Ramos (cell line): ENCODE data around the gene ABCC8.

Experiments used
- in situ Hi-C: fragments of 300-500 bp; cut with MboI; formaldehyde crosslinking; loops from one replicate; pipeline ENCODE4 v1.14.3; 2022; ENCODE audit warnings: low sequenced_read_pairs; ENCODE audit not compliant: unreplicated experiment

The ABCC8 gene

DNA sequence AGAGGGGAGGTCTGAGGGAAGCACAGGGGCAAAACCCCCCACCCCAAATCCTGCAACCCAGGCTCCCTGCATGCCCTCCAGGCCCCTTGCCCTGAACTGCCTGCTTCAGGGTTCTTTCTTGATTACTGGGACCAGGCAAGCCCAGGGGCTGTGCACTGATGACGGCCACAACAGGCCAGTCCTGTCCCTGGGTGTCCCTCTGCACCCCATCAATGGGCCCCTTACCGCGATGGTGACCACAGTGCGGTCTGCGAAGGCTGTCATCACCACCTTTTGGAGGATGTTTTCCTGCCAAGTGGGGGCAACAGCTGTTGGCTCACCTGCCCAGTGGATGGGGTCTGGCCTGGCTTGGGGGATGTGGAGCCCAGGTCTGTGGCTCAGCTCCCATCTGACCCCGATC is 83.2 kb downstream of the ABCC8 start:
- in situ Hi-C loops, result loop anchor here (5.0 kb wide), 1 partner anchor 109 kb away; no protein-coding TSS in a partner anchor

DNA sequence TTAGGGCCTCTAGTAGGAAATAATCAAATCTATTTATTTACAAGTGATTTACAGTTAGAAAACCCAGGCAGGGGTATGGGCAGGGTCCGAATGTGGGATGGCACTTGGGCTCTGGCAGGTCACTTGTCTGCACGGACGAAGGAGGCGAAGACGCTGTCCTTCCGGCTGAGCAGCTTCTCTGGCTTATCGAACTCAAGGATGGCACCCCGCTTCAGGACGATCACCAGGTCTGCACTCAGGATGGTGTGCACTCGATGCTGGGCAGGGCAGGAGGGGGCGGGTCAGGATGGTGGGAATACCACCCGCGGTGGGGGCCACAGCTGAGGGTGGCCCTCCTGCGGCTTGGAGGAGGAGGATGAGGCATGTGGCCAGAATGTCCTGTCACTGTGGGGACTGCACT is 83.8 kb downstream of the ABCC8 start:
- in situ Hi-C loops, result loop anchor here (5.0 kb wide), 1 partner anchor 109 kb away; no protein-coding TSS in a partner anchor

DNA sequence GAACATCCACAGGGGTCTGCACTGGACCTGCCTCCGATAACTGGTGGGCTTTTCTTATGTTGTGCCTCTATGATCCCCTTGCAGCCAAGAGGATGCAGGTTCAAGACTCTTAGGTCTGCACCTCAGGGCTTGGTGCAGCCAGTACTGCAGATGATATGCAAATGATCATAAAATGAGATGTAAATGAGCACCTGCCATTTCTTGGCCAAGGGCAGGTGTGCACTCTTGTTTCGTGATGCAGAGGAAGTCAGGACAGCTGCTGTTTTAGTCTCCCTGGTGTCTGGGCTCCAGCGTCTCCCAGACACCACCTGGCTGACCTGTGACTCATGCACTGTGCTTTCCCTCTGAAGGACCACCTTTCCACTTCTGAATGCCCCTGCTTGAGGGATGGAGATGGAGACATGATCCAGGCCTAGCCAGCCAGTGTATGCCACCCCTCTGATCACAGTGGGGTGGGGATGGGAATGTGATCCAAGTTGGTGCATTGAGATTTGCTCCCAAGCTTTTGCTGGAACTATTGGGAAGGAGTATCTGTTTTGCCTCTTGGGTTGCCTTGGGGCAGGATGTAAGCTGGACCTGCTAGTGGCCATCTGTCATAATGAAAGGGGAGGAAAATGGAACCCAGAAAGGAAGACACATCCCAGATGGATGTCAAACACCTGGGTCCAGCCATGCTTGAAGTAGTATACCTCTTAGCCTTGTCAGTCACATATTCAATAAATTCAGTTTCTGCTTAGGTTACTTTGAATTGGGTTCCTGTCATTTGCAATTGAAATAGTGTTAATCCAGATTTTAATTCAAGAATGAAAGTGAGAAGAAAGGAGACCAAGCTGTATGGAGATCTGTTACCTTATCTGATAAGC is 84.9 kb downstream of the ABCC8 start:
- in situ Hi-C loops, result loop anchor here (5.0 kb wide), 1 partner anchor 111 kb away; no protein-coding TSS in a partner anchor

- in situ Hi-C loops, result loop anchor here (5.0 kb wide), 1 partner anchor 112 kb away; no protein-coding TSS in a partner anchor
Measured at GRCh38 chr11:17389957-17390649, 86.5 kb downstream of the ABCC8 start.

GRCh38 chr11:17389211-17389956 is 87.3 kb downstream of the ABCC8 start:
- in situ Hi-C loops, result no loop called here

DNA sequence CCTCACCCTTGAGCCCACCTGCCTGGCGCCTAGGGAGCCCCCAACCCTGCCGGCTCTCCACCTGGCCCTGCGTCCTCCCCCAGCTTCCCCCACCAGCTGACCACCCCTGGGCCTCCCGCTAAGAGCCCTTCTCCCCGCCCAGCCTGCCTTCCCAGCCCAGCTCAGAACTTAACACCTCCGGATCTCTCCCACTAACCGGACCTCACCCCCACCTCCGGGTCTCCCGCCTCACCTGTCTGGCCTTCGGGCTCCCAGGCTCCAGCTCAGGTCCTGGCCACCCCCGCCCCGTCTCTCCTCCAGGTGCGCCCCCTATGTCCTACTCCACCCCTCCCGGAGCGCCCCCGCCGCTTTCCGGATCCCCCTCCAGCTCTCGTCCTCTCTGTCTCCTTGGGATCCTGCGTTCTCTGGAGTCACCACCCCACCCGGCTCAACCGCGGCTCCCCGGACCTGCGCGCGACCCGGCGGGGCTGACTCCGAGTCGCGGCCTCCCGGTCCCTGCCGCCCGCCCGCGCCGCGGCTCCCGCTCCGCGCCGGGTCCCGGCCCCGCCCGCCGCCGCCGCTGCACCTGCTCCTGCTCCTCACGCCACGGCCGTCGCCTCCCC is 87.9 kb downstream of the ABCC8 start, which contains the start of gene KCNJ11:
KCNJ11 (minus strand) TSS at position 51 of the 602 bp plus-strand sequence. CDS start 568 bp downstream, outside the sequence.
- in situ Hi-C loops, result no loop called here

DNA sequence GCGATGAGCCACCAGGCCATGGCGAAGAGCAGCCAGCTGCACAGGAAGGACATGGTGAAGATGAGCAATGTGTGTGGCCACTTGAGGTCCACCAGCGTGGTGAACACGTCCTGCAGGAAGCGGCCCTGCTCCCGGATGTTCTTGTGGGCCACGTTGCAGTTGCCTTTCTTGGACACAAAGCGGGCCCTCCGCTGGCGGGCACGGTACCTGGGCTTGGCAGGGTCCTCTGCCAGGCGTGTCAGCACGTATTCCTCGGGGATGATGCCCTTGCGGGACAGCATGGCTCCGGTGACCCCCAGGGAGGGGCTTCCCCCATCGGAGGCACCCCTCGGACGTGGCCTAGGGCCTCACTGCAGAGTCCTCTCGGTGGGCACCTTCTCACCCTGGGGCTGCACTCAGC is 88.8 kb downstream of the ABCC8 start:
- in situ Hi-C loops, result no loop called here

- in situ Hi-C loops, result no loop called here
Measured at GRCh38 chr11:17387254-17387653, 89.4 kb downstream of the ABCC8 start.

- in situ Hi-C loops, result no loop called here
Measured at GRCh38 chr11:17386331-17387084, 90.1 kb downstream of the ABCC8 start.

DNA sequence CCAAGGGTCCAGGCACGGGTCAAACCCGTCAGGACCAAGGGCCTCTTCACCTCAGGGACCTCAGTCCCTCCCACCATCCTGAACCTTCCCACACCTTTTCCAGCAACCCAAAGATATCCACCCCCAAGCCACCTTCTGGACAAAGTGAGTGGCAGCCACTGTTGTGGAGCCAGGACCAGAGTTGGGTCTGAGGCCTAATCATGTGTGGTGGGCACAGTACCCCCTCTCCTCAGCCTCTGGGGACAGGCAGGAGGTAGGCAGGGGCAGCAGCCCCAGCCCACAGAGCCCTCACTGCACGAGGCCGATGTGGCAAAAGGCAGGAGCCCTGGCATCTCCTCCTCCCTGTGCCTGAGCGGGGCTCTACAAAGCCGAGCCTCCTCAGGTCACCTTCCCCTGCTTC is 90.7 kb downstream of the ABCC8 start:
- in situ Hi-C loops, result no loop called here

DNA sequence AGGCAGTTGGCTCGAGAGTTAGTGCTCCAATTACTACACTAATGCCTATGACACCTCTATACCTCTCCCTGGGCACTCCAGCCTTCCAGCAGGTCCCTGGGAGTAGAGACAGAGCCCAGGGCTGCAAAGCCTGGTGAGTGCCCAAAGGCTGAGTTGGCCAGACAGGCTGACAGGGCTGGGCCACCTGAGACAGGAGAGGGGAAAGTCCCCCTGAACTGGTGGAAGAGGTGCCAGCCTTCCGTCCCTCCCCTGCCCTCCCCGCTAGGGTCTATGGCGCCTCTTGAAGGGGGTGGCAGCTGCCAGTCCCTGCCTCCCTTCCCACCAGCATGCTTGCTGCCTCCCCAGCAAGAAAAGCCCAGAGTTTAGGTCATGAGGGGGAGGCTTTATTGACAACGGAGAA is 91.2 kb downstream of the ABCC8 start:
- in situ Hi-C loops, result no loop called here

DNA sequence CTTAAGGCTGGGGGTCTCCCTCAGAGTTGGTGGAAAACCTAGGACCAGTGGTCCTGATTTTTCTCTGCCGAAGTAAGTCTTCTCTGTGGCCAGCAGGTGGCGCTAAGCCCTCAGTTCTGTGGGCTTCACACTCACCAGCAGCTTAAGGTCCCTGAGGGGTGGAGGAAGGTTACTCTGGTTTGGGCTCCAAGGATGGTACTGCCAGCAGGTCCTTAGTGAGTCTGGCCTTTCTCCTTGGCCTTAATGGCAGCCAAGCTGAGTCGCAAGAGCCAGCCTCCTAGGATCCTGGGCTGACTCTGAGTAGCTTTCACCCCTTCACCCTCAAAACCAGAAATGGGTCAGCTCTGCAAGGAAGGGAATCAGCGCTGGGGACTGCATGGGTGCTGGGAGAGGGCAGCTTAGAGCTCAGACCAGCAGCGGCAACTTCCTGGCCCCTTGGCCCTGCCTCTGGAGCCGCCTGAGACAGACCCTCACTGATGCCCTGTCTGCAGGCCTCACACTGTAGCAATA is 92.6 kb downstream of the ABCC8 start:
- in situ Hi-C loops, result no loop called here

DNA sequence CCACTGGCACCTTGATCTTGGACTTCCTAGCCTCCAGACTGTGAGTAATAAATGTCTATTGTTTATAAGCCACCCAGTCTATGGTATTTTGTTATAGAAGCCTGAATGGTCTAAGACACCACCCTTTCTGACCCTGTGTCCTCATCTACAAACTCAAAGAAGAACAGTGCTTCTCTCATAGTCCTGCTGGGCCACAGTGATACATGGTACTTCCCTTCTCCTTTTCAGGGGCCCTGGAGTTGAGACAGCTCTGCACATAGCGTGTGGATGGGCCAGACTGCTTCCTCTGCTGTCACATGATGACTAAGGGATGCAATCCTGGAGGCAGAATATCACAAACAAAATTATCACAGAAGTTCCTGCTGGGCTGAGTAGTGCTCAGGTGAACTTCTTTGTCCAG is 93.2 kb downstream of the ABCC8 start:
- in situ Hi-C loops, result no loop called here

DNA sequence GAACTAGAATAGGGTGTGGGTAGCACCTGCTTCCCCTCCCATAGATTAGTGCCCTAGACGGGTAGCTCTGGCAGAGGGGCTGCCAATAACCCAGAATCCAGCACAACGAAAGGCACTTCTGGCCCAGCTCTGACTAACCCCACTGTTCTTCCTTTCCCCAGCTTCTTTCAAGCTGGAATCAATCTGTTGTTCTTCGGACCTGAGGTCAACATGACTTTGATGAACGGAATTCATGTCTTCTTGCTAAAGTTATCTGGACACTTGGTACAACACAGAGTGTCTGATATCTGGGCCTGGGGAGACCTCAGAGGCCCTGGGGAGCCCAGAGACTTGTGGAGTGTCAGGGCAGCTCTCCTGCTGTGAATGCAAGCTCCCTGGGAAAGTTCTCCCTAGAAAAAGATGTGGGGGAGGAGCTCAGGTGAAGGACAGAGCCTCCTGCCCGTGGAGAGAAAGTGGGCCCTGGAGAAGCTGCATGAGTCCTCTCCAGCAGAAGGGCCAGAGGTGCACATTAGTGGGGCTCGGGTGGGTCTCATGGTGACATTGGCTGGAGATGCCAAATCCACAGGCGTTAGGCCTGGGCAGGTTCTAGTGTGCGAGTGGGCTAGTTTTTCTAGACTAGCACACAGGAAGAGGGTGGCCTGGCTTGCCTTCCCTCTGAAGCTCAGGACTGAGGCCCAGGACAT is 94.5 kb downstream of the ABCC8 start:
- in situ Hi-C loops, result no loop called here

GRCh38 chr11:17381156-17381555 is 95.5 kb downstream of the ABCC8 start:
- in situ Hi-C loops, result no loop called here

DNA sequence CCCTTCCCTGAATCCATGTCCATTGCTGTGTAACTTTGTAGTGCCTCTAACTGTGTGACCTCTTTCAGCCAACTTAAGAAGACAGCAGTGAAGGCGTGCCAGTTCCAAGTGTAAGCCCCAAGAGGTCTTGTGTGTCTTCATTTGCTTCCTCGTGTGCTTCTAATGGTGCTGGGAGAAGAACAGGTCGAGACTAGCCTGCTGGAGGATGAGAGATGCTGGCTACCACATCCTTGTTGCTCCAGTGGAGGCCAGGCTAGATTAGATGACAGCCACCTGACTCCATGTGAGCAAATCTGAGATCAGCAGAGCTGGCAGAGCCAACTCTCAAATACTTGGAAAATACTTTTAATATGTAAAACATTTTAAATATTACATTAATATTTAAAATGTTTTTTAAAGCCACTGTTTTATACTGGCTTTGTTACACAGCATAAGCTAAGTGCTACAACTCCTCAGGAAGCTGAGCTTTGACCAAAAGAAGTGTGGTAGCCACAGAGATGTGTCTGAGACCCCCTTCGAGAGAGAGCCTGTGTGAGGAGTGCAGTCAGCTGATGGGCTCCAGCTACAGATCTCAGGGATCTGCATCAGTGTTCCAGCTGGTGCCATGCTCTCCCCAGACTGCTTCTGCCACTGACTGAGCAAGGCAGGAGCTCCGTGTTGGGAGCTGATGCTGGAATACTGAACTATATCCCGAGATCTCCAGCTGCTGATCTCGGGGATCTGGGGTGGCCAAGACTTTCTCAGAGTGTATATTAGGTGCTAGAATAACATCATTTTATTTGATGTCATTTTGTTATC is 97.1 kb downstream of the ABCC8 start:
- in situ Hi-C loops, result no loop called here

DNA sequence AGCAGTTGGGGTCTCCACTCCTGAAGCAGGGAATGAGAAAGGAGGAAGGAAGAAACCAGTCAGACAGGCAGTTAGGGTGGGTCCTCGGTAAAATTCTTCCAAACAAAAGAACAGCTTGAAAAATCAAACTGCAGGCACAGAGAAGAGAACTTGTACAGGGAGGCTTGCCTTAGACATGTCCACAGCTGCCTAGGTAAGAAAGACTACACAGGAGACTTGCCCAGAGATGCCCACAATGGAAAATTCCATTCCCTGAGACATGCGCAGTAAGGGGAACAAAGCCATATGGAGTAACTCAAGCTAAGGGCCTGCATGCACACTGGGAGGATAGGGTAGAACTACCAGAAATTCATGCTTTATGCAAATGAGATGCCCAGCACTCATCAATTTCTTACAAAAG is 98.0 kb downstream of the ABCC8 start:
- in situ Hi-C loops, result no loop called here

GRCh38 chr11:17376493-17376892 is 100.2 kb downstream of the ABCC8 start:
- in situ Hi-C loops, result no loop called here
